Heart right ventricle (tissue), 16 donors: ENCODE results near the gene SMAD2. TPM values are rescaled to one million over a fixed set of nuclear protein-coding genes. Genes with fewer than 3 reads are reported as not detected.
A peak's percentile ranks its signal among the peaks of the same experiment; 100 is the strongest.
"Not testable (repeated sequence)": the region's sequence is repeated elsewhere in the genome, so short reads cannot be mapped to it uniquely, and the experiment has no call there.

ENCODE experiments used
- ATAC-seq, 8 donors: fragments of 200-7000 bp; cut with Tn5 transposase; one replicate each; pipeline ENCODE4 v1.9.1; 2020; ENCODE audit warnings: mild to moderate bottlenecking in 8 of 8, moderate library complexity in 8 of 8, moderate number of reproducible peaks in 1 of 8
- DNase-seq, 2 donors: peaks; one replicate each; pipeline ENCODE4 v3.0.0-alpha.2; 2020
- H3K27ac ChIP-seq, 10 donors: fragments of 200-600 bp; sonication (generic) in 2 of 10; one replicate each; pipeline versions ENCODE4 v1.5.0 to v1.8.0; 2020 to 2022; ENCODE audit warnings: mild to moderate bottlenecking in 3 of 10
- H3K27me3 ChIP-seq, 7 donors: fragments of 200-600 bp; one replicate each; pipeline ENCODE4 v1.8.0; 2021 to 2022; ENCODE audit warnings: mild to moderate bottlenecking in 2 of 7
- H3K36me3 ChIP-seq, 9 donors: fragments of 200-600 bp; sonication (generic) in 1 of 9; one replicate each; pipeline versions ENCODE4 v1.5.0 to v1.8.0; 2020 to 2022; ENCODE audit warnings: mild to moderate bottlenecking in 2 of 9
- H3K4me1 ChIP-seq, 9 donors: fragments of 200-600 bp; sonication (generic) in 1 of 9; one replicate each; pipeline versions ENCODE4 v1.5.0 to v1.8.0; 2020 to 2022; ENCODE audit warnings: mild to moderate bottlenecking in 4 of 9
- H3K4me3 ChIP-seq, 10 donors: fragments of 200-600 bp; sonication (generic) in 2 of 10; one replicate each; pipeline versions ENCODE4 v1.5.0 to v1.8.0; 2020 to 2022; ENCODE audit warnings: mild to moderate bottlenecking in 7 of 10, moderate library complexity in 2 of 10
- H3K9me3 ChIP-seq, 11 donors: fragments of 200-600 bp in 10 of 11; sonication (generic) in 2 of 11; one replicate each; pipeline versions ENCODE4 v1.5.0 to v1.8.0; 2013 to 2022; ENCODE audit warnings: mild to moderate bottlenecking in 2 of 11, control low read depth in 1 of 11, moderate library complexity in 1 of 11
- CTCF ChIP-seq, 9 donors: fragments of 200-600 bp; sonication (generic) in 2 of 9; IDR thresholded peaks; one replicate each; pipeline versions ENCODE4 v1.5.0 to v1.8.0; 2021 to 2022; ENCODE audit warnings: antibody characterized with exemption in 9 of 9, mild to moderate bottlenecking in 5 of 9, moderate library complexity in 1 of 9
- WGBS, 2 donors: extraction: QIAGEN DNeasy Blood & Tissue Kit; methylation state at CpG; one replicate each; pipeline ENCODE4 v1.1.7; 2013; ENCODE audit warnings: inconsistent platforms in 1 of 2; 5-methylcytosine and 5-hydroxymethylcytosine counted together
- intact Hi-C, 10 donors: fragments of 100-400 bp; cut with DNase I; formaldehyde crosslinking; loops; one replicate each; pipeline versions ENCODE4 v1.11.1 to v1.14.2; 2022
- polyA plus RNA-seq, 2 donors: library from polyadenylated mRNA; stranded (reverse); fragments of 200-250 nt; gene quantifications; one replicate each; pipeline ENCODE4 v1.2.3, GENCODE V29; 2013
- total RNA-seq, 10 donors: library from RNA; stranded (reverse); fragmentation: NEBNext Ultra II Directional in 3 of 10; extraction: Animal tissue kit (Norgen Biotek cat#: 25700) in 3 of 10; gene quantifications; one replicate each; pipeline versions ENCODE4 v1.2.1 to v1.2.4, GENCODE V29; 2021 to 2023
- donor health status: Arrhythmogenic right ventricular cardiomyopathy.
- donor health status: ischemic (EF 13 %, LVEDD 7.1; RV severe dilation, severe dysfunction).
- donor health status: healthy with polysubstance abuse.
- donor health status: DM: no; HTN: yes; CAD: no.
- donor health status: DM: no; HTN: no; CAD: no.
- donor health status: ischemic (EF 25% LVEDD 6.9; RV normal size, moderate dysfunction).
- donor health status: ischemic (EF 25% LVEDD 5.7; RV mildly dilated, moderate dysfunction).
- donor health status: healthy.
- donor health status: DM: yes; HTN: yes; CAD: no.
- donor health status: Ischemic cardiomyopathy.
- donor health status: ischemic (EF 35%, LVEDD 5.7; RV mildly dilated, moderate dysfunction).
- donor health status: nonischemic (EF 11% LVEDD 7.7; RV severe dilation, severe dysfunction).
- donor health status: DM: yes; HTN: yes; CAD: no.
- donor health status: PGD.
- donor health status: ischemic (EF 29% LVEDD 5.4; RV normal size, mild dysfunction).
- donor health status: nonischemic (EF 23%, LVEDD 6.1; RV moderate dilation, normal function).

The SMAD2 gene
- total and polyA plus RNA-seq, 12 donors = 11.6 to 118 (median 92.9) TPM

GRCh38 chr18:47771922-47772321 is 158.5 kb downstream of the SMAD2 start:
- peak in 1 of 8 donors; percentile 44 for ATAC-seq

GRCh38 chr18:47767699-47768098 is 162.8 kb downstream of the SMAD2 start:
- WGBS, 2 donors = 83 to 84% methylated on average over 2 of the region's 2 CpGs

More at GRCh38 chr18:47771922-47772321, 158.5 kb downstream of the SMAD2 start:
- peaks cover 0 to 5% (median 0%) of the 10 kb centered on the region in 9 donors for H3K4me1 ChIP-seq
- TF ChIP-seq CTCF (IDR thresholded peaks at IDR 0.05) = no peak
- DNase-seq = no peak
- no peaks in the 10 kb centered on the region for H3K27me3 ChIP-seq
- 56 to 58% methylated on average over 3 of the region's 3 CpGs for WGBS, 2 donors
- intact Hi-C loops = loop anchor here in 6 of 10 donors (1.0 to 10.0 kb wide), 6 partner anchors 247 to 673 kb away; no protein-coding TSS in a partner anchor
- H3K4me3 ChIP-seq = no peak overlapping the region
- H3K27ac ChIP-seq = no peak overlapping the region
- no peaks in the 10 kb centered on the region for H3K9me3 ChIP-seq
- no peaks in the 10 kb centered on the region for H3K36me3 ChIP-seq

GRCh38 chr18:47767198-47767597 is 163.3 kb downstream of the SMAD2 start:
- WGBS, 2 donors = 92 to 94% methylated on average over 3 of the region's 3 CpGs
- H3K27ac ChIP-seq, H3K4me1 ChIP-seq, ATAC-seq, H3K27me3 ChIP-seq, H3K9me3 ChIP-seq, H3K4me3 ChIP-seq, H3K36me3 ChIP-seq, intact Hi-C loops, DNase-seq: not testable (repeated sequence)

More at GRCh38 chr18:47767699-47768098, 162.8 kb downstream of the SMAD2 start:
- no peak for TF ChIP-seq CTCF (IDR thresholded peaks at IDR 0.05)
- DNase-seq (no peak), ATAC-seq (no peak)
- H3K27me3 ChIP-seq = peaks cover 0 to 9% (median 0%) of the 10 kb centered on the region in 7 donors
- peaks cover 0 to 4% (median 0%) of the 10 kb centered on the region in 9 donors for H3K4me1 ChIP-seq
- H3K4me3 ChIP-seq = no peak overlapping the region
- no peaks in the 10 kb centered on the region for H3K9me3 ChIP-seq
- no peaks in the 10 kb centered on the region for H3K36me3 ChIP-seq
- intact Hi-C loops = no loop called here
- H3K27ac ChIP-seq = no peak overlapping the region
